Effector memory CD8-positive, alpha-beta T cell (primary cell): ENCODE measurements around the gene TTC28.

Source experiments
- ATAC-seq: fragments of 150-1000 bp; cut with Tn5 transposase; replicated peaks from 2 replicates; pipeline ENCODE4 v1.10.0; 2021; ENCODE audit warnings: mild to moderate bottlenecking, moderate library complexity
- DNase-seq, 3 experiments: peaks; one replicate each; pipeline ENCODE4 v3.0.0; 2021
- H3K27ac Mint-ChIP-seq, 2 donors: one replicate each; pipeline ENCODE4 v1.8.0; 2022; ENCODE audit warnings: mild to moderate bottlenecking in 2 of 2, mixed read lengths in 2 of 2, moderate library complexity in 2 of 2
- H3K27me3 Mint-ChIP-seq, 2 donors: one replicate each; pipeline ENCODE4 v1.8.0; 2022; ENCODE audit warnings: mixed read lengths in 2 of 2
- H3K36me3 Mint-ChIP-seq: one replicate; pipeline ENCODE4 v1.8.0; 2022; ENCODE audit warnings: mild to moderate bottlenecking, moderate library complexity, mixed read lengths; ENCODE audit not compliant: insufficient read depth
- H3K4me1 Mint-ChIP-seq, 2 donors: one replicate each; pipeline ENCODE4 v1.8.0; 2022; ENCODE audit warnings: low read depth in 2 of 2, mixed read lengths in 2 of 2
- H3K4me3 Mint-ChIP-seq, 2 donors: one replicate each; pipeline ENCODE4 v1.8.0; 2022; ENCODE audit warnings: mild to moderate bottlenecking in 2 of 2, mixed read lengths in 2 of 2, moderate library complexity in 2 of 2
- H3K9me3 Mint-ChIP-seq, 2 donors: one replicate each; pipeline ENCODE4 v1.8.0; 2022; ENCODE audit warnings: mixed read lengths in 2 of 2

The TTC28 gene

DNA sequence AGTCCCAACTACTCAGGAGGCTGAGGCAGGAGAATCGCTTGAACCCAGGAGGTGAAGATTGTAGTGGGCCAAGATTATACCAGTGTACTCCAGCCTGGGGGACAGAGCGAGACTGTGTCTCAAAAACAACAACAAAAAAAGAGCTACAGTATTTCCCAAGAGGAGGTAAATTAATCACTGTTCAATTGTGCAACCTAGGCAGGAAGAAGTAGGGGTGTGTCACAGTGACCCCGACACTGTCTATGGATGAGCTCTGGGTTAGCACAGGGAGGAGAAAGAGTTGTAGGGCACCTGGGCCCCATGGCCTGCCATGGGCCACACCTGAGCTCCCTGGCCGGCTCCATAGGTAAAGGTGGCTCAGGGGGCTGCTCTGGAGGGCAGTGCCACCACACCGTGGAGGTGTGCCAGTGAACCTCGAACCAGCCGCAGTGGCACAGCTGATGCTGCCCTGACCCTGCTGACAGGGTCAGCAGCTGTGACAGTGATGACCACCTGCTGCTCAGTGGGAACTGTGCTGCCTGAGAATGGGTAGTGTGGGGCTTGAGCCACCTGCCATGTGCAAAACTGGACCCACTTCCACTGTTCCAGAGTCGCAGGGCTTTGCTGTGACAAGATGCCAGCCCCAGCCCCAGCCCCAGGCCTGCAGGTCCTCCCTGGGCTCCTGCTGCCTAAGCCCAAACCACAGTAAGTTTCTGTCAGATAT lies 676.6 kb downstream of the TTC28 start:
- H3K4me3 Mint-ChIP-seq = no peak overlapping the region
- no peaks in the 10 kb centered on the region for H3K36me3 Mint-ChIP-seq
- no peak overlapping the region for H3K27ac Mint-ChIP-seq
- no peak for DNase-seq
- H3K9me3 Mint-ChIP-seq = no peaks in the 10 kb centered on the region
- no peaks in the 10 kb centered on the region for H3K4me1 Mint-ChIP-seq
- ATAC-seq = no peak
- peaks cover 5 to 26% of the 10 kb centered on the region in 2 donors for H3K27me3 Mint-ChIP-seq

DNA sequence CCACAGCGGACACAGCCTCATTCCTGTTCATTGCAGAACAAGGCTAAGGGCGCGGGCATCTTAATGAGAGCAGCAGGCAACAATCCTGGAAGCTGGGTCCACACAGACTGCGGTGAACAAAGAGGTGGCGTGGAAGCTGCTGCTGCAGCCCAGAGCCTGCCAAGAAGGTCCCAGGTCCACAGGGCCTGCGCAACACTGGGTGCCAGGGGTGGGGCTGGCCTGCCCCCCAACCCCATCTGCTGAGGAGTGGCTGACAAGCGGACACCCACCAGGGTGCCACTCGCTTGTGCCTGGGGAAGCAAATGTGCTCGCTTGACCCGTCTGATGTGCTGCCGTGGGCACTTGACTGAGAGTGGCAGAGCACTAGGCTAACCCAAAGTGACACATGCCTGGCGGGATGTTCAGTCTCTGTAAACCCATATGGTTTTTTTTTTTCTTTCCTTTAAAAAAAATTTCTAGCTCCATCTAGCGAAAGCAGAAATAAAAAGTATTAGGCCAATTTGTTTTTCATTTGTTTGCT lies 677.4 kb downstream of the TTC28 start:
- DNase-seq (no peak), ATAC-seq (no peak)
- Mint-ChIP-seq H3K27ac (no peak overlapping the region), H3K36me3 (no peaks in the 10 kb centered on the region), H3K27me3 (peaks cover 5 to 26% of the 10 kb centered on the region in 2 donors), H3K4me3 (no peak overlapping the region), H3K9me3 (no peaks in the 10 kb centered on the region), H3K4me1 (no peaks in the 10 kb centered on the region)

- Mint-ChIP-seq H3K4me3 (no peak overlapping the region), H3K27ac (no peak overlapping the region), H3K36me3 (no peaks in the 10 kb centered on the region), H3K4me1 (no peaks in the 10 kb centered on the region), H3K27me3 (peaks cover 5 to 20% of the 10 kb centered on the region in 2 donors), H3K9me3 (no peaks in the 10 kb centered on the region)
- DNase-seq (no peak), ATAC-seq (no peak)
These were observed 678.3 kb downstream of the TTC28 start for GRCh38 chr22:28001171-28001835.

- H3K4me1 Mint-ChIP-seq = no peaks in the 10 kb centered on the region
- peaks cover 5 to 14% of the 10 kb centered on the region in 2 donors for H3K27me3 Mint-ChIP-seq
- H3K9me3 Mint-ChIP-seq = no peaks in the 10 kb centered on the region
- ATAC-seq (no peak), DNase-seq (no peak)
- H3K36me3 Mint-ChIP-seq = no peaks in the 10 kb centered on the region
- no peak overlapping the region for H3K27ac Mint-ChIP-seq
- no peak overlapping the region for H3K4me3 Mint-ChIP-seq
These were observed 679.3 kb downstream of the TTC28 start for GRCh38 chr22:28000361-28000760.

DNA sequence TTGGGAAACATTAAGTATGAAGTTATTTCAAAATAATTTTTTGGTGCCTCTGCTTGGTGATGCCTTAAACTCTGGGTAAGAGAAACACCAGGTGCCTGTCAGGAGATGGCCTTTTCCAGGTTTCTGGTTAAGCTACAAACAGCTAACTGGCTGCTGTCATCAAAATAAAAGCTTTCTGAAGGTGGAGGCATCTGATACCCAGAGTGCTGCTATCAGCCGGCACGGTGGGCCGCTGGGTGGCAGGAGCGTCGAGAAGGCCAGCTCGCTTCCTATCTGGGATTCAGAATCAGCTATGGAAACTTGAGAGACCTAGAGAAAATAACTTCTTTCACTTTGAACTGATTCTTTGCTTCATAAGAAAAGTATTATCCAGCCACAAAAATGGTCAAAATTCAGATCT lies 679.8 kb downstream of the TTC28 start:
- Mint-ChIP-seq H3K36me3 (no peaks in the 10 kb centered on the region), H3K4me1 (no peaks in the 10 kb centered on the region), H3K27me3 (peaks cover 5 to 13% of the 10 kb centered on the region in 2 donors), H3K27ac (no peak overlapping the region), H3K9me3 (no peaks in the 10 kb centered on the region), H3K4me3 (no peak overlapping the region)
- DNase-seq (no peak), ATAC-seq (no peak)

GRCh38 chr22:27998511-27999410 lies 680.9 kb downstream of the TTC28 start:
- ATAC-seq (no peak), DNase-seq (no peak)
- Mint-ChIP-seq H3K4me3 (no peak overlapping the region), H3K4me1 (no peaks in the 10 kb centered on the region), H3K27me3 (peaks cover 0 to 3% of the 10 kb centered on the region in 2 donors), H3K36me3 (no peaks in the 10 kb centered on the region), H3K9me3 (no peaks in the 10 kb centered on the region), H3K27ac (no peak overlapping the region)

GRCh38 chr22:27997538-27997937 lies 682.1 kb downstream of the TTC28 start:
- no peak overlapping the region for H3K27ac Mint-ChIP-seq
- ATAC-seq (no peak), DNase-seq (no peak)
- no peaks in the 10 kb centered on the region for H3K9me3 Mint-ChIP-seq
- no peaks in the 10 kb centered on the region for H3K36me3 Mint-ChIP-seq
- no peak overlapping the region for H3K4me3 Mint-ChIP-seq
- no peaks in the 10 kb centered on the region for H3K27me3 Mint-ChIP-seq
- no peaks in the 10 kb centered on the region for H3K4me1 Mint-ChIP-seq

GRCh38 chr22:27996981-27997380 lies 682.7 kb downstream of the TTC28 start:
- DNase-seq (no peak), ATAC-seq (no peak)
- H3K27ac Mint-ChIP-seq = no peak overlapping the region
- no peaks in the 10 kb centered on the region for H3K4me1 Mint-ChIP-seq
- no peaks in the 10 kb centered on the region for H3K36me3 Mint-ChIP-seq
- H3K9me3 Mint-ChIP-seq = no peaks in the 10 kb centered on the region
- H3K4me3 Mint-ChIP-seq = no peak overlapping the region
- H3K27me3 Mint-ChIP-seq = no peaks in the 10 kb centered on the region

DNA sequence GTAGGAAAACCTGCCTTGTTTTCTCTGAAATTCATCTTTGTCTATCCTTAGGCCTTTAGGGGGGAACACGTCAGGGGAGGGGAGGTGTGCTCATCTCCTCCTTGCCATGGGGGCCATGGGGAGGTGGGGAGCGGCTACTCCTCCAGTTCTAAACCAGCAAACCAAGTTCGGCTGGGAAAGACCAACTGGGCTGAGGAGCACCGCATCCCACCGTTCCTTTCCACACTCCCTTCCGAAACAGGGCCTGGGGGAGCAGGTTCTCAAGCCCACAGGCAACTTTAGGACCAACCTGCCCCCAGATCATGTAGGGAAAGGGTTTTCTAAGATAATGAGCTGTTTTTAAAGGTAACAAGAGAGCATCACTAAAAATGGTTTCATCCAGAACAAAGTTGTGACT lies 683.1 kb downstream of the TTC28 start:
- H3K9me3 Mint-ChIP-seq = no peaks in the 10 kb centered on the region
- ATAC-seq (no peak), DNase-seq (no peak)
- H3K4me3 Mint-ChIP-seq = no peak overlapping the region
- H3K27ac Mint-ChIP-seq = no peak overlapping the region
- no peaks in the 10 kb centered on the region for H3K4me1 Mint-ChIP-seq
- no peaks in the 10 kb centered on the region for H3K27me3 Mint-ChIP-seq
- H3K36me3 Mint-ChIP-seq = no peaks in the 10 kb centered on the region

DNA sequence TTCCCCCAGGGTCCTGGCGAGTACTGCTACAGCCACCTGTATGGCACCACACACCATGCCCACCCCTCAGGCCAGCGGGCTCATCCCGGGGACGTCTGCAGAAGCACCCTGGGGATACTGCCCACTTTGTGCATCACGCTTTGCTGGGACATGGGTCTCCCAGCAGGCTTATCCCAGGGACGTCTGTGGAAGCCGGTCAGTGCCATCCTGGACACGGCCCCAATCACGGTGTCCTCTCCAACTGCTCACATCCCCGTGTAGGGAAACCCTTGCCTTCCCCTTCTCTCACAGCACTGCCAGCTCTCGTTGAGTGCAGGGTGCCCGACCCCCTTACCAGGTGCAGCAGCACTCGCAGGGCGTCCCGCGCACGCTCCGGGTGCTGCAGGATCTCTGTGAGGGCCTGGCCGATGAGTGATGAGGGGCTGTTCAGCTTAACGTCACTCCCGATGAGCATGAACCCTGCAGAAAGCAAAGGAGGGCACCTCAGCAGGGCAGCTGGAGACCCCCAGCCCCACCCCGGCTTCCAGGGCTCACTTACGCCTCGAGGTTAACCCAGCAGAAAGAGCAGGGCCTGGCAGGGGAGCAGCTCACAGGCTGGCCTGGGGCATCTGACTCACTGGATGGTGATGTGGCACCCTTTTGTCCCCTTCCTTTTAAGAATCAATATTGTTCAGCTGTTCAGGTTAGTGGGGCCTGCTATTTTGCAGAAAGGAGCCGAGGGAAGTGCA lies 683.7 kb downstream of the TTC28 start:
- Mint-ChIP-seq H3K9me3 (no peaks in the 10 kb centered on the region), H3K4me1 (no peaks in the 10 kb centered on the region), H3K27me3 (no peaks in the 10 kb centered on the region), H3K36me3 (no peaks in the 10 kb centered on the region), H3K4me3 (no peak overlapping the region), H3K27ac (no peak overlapping the region)
- ATAC-seq (no peak), DNase-seq (no peak)

DNA sequence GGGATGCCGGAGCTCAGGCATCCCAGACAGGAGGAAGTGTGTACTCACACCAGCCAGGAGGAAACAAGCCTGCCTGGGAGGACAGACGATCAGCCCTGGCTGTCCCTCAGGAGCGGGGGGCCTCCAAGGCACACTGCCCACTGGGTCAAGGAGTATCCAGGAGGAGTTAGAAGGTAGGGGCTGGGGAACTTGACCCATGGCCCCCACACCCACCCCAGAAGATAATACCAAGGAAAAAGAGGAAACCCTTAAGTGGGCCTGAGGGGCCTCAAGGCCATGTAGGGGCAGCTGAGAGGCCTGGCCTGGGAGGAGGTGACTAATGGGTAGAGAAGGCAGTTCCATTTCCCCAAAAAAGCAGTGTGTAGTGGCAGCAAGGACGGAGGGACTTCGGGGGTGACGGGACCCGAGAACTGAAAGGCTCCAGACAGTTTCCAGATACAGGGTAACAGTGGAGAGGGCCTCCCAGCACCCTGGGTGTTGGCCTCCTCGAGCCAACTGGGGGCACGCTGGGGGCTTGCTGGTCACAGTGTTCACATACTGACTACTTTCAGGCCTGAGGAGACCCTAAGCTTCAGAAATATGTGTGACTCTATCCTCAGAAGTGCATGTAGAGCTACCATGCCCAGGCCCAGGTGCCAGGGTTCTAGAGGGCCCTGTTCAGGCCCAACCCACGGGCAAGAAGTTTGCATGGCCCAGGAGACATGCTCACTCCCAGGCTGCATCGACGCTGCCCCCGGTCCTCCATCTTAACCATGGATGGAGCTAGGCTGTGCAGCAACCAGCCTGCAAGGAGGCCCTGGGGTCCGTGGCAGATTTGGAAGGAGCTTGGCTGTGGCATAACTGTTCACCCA lies 684.9 kb downstream of the TTC28 start:
- Mint-ChIP-seq H3K4me1 (no peaks in the 10 kb centered on the region), H3K4me3 (no peak overlapping the region), H3K27me3 (no peaks in the 10 kb centered on the region), H3K9me3 (no peaks in the 10 kb centered on the region), H3K27ac (peak overlapping the region; percentile 24 to 59), H3K36me3 (no peaks in the 10 kb centered on the region)
- DNase-seq = no peak
- no peak for ATAC-seq

GRCh38 chr22:27993774-27994350 lies 685.8 kb downstream of the TTC28 start:
- H3K9me3 Mint-ChIP-seq = no peaks in the 10 kb centered on the region
- DNase-seq (no peak), ATAC-seq (no peak)
- H3K4me3 Mint-ChIP-seq = no peak overlapping the region
- H3K4me1 Mint-ChIP-seq = no peaks in the 10 kb centered on the region
- H3K27ac Mint-ChIP-seq = peak overlapping the region in 1 of 2 donors; percentile 24
- no peaks in the 10 kb centered on the region for H3K27me3 Mint-ChIP-seq
- no peaks in the 10 kb centered on the region for H3K36me3 Mint-ChIP-seq
